Heart right ventricle (tissue), 16 donors: ENCODE data around the gene BCAS4. TPM values are rescaled to one million over a fixed set of nuclear protein-coding genes. Genes with fewer than 3 reads are reported as not detected.
A peak's percentile ranks its signal among the peaks of the same experiment; 100 is the strongest.

ENCODE experiments used
- ATAC-seq, 8 donors: fragments of 200-7000 bp; cut with Tn5 transposase; one replicate each; pipeline ENCODE4 v1.9.1; 2020; ENCODE audit warnings: mild to moderate bottlenecking in 8 of 8, moderate library complexity in 8 of 8, moderate number of reproducible peaks in 1 of 8
- DNase-seq, 2 donors: peaks; one replicate each; pipeline ENCODE4 v3.0.0-alpha.2; 2020
- H3K27ac ChIP-seq, 10 donors: fragments of 200-600 bp; sonication (generic) in 2 of 10; one replicate each; pipeline versions ENCODE4 v1.5.0 to v1.8.0; 2020 to 2022; ENCODE audit warnings: mild to moderate bottlenecking in 3 of 10
- H3K27me3 ChIP-seq, 7 donors: fragments of 200-600 bp; one replicate each; pipeline ENCODE4 v1.8.0; 2021 to 2022; ENCODE audit warnings: mild to moderate bottlenecking in 2 of 7
- H3K36me3 ChIP-seq, 9 donors: fragments of 200-600 bp; sonication (generic) in 1 of 9; one replicate each; pipeline versions ENCODE4 v1.5.0 to v1.8.0; 2020 to 2022; ENCODE audit warnings: mild to moderate bottlenecking in 2 of 9
- H3K4me1 ChIP-seq, 9 donors: fragments of 200-600 bp; sonication (generic) in 1 of 9; one replicate each; pipeline versions ENCODE4 v1.5.0 to v1.8.0; 2020 to 2022; ENCODE audit warnings: mild to moderate bottlenecking in 4 of 9
- H3K4me3 ChIP-seq, 10 donors: fragments of 200-600 bp; sonication (generic) in 2 of 10; one replicate each; pipeline versions ENCODE4 v1.5.0 to v1.8.0; 2020 to 2022; ENCODE audit warnings: mild to moderate bottlenecking in 7 of 10, moderate library complexity in 2 of 10
- H3K9me3 ChIP-seq, 11 donors: fragments of 200-600 bp in 10 of 11; sonication (generic) in 2 of 11; one replicate each; pipeline versions ENCODE4 v1.5.0 to v1.8.0; 2013 to 2022; ENCODE audit warnings: mild to moderate bottlenecking in 2 of 11, control low read depth in 1 of 11, moderate library complexity in 1 of 11
- WGBS, 2 donors: extraction: QIAGEN DNeasy Blood & Tissue Kit; methylation state at CpG; one replicate each; pipeline ENCODE4 v1.1.7; 2013; ENCODE audit warnings: inconsistent platforms in 1 of 2; 5-methylcytosine and 5-hydroxymethylcytosine counted together
- intact Hi-C, 10 donors: fragments of 100-400 bp; cut with DNase I; formaldehyde crosslinking; loops; one replicate each; pipeline versions ENCODE4 v1.11.1 to v1.14.2; 2022
- polyA plus RNA-seq, 2 donors: library from polyadenylated mRNA; stranded (reverse); fragments of 200-250 nt; gene quantifications; one replicate each; pipeline ENCODE4 v1.2.3, GENCODE V29; 2013
- total RNA-seq, 10 donors: library from RNA; stranded (reverse); fragmentation: NEBNext Ultra II Directional in 3 of 10; extraction: Animal tissue kit (Norgen Biotek cat#: 25700) in 3 of 10; gene quantifications; one replicate each; pipeline versions ENCODE4 v1.2.1 to v1.2.4, GENCODE V29; 2021 to 2023
- TF ChIP-seq, protein P1 (sequence below), 9 donors: fragments of 200-600 bp; sonication (generic) in 2 of 9; IDR thresholded peaks; one replicate each; pipeline versions ENCODE4 v1.5.0 to v1.8.0; 2021 to 2022; ENCODE audit warnings: antibody characterized with exemption in 9 of 9, mild to moderate bottlenecking in 5 of 9, moderate library complexity in 1 of 9
- donor health status: Arrhythmogenic right ventricular cardiomyopathy.
- donor health status: ischemic (EF 13 %, LVEDD 7.1; RV severe dilation, severe dysfunction).
- donor health status: healthy with polysubstance abuse.
- donor health status: DM: no; HTN: yes; CAD: no.
- donor health status: DM: no; HTN: no; CAD: no.
- donor health status: ischemic (EF 25% LVEDD 6.9; RV normal size, moderate dysfunction).
- donor health status: ischemic (EF 25% LVEDD 5.7; RV mildly dilated, moderate dysfunction).
- donor health status: healthy.
- donor health status: DM: yes; HTN: yes; CAD: no.
- donor health status: Ischemic cardiomyopathy.
- donor health status: ischemic (EF 35%, LVEDD 5.7; RV mildly dilated, moderate dysfunction).
- donor health status: nonischemic (EF 11% LVEDD 7.7; RV severe dilation, severe dysfunction).
- donor health status: DM: yes; HTN: yes; CAD: no.
- donor health status: PGD.
- donor health status: ischemic (EF 29% LVEDD 5.4; RV normal size, mild dysfunction).
- donor health status: nonischemic (EF 23%, LVEDD 6.1; RV moderate dilation, normal function).

The BCAS4 gene
- total and polyA plus RNA-seq, 12 donors = 0.54 to 3.6 (median 2.2) TPM

DNA sequence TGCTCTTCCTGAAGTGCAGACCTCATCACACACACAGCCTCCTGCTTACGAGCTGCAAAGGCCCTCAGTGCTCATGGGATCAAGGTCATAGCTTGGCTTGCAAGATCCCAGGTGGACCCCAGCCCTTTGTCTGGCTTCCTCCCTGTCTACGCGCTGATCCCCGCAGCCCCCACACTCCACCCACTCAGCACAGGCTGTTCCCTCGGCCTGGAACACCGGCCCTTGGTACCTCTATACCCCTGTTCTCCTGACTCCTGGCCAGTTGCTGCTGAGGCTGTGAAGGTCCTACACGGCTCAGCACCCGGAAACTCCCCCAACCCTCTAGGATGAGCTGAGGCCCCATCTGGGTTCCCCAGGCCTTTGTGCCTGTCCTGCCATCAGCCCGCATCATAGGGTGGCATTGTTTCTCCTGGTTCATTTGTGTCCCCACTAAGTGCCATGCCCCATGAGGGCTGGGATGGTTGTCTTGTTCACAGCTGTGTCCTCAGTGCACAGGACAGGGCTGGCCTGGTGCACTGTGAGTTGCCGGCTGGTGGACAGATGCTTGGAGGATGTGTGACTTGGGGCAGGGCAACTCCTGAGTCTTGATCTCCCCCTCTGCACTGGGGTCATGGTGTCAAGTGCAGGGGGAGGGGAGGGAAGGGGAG is 79.4 kb downstream of the BCAS4 start:
- H3K27me3 ChIP-seq = no peaks in the 10 kb centered on the region
- H3K9me3 ChIP-seq = no peaks in the 10 kb centered on the region
- TF ChIP-seq, protein P1, sequence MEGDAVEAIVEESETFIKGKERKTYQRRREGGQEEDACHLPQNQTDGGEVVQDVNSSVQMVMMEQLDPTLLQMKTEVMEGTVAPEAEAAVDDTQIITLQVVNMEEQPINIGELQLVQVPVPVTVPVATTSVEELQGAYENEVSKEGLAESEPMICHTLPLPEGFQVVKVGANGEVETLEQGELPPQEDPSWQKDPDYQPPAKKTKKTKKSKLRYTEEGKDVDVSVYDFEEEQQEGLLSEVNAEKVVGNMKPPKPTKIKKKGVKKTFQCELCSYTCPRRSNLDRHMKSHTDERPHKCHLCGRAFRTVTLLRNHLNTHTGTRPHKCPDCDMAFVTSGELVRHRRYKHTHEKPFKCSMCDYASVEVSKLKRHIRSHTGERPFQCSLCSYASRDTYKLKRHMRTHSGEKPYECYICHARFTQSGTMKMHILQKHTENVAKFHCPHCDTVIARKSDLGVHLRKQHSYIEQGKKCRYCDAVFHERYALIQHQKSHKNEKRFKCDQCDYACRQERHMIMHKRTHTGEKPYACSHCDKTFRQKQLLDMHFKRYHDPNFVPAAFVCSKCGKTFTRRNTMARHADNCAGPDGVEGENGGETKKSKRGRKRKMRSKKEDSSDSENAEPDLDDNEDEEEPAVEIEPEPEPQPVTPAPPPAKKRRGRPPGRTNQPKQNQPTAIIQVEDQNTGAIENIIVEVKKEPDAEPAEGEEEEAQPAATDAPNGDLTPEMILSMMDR (IDR thresholded peaks at IDR 0.05) = no peak
- no peak overlapping the region for H3K27ac ChIP-seq
- no peaks in the 10 kb centered on the region for H3K36me3 ChIP-seq
- 91 to 95% methylated on average over 10 of the region's 10 CpGs for WGBS, 2 donors
- H3K4me1 ChIP-seq = no peaks in the 10 kb centered on the region
- DNase-seq = no peak
- no peak overlapping the region for H3K4me3 ChIP-seq
- peak in 1 of 8 donors; percentile 9 for ATAC-seq
- intact Hi-C loops = no loop called here

DNA sequence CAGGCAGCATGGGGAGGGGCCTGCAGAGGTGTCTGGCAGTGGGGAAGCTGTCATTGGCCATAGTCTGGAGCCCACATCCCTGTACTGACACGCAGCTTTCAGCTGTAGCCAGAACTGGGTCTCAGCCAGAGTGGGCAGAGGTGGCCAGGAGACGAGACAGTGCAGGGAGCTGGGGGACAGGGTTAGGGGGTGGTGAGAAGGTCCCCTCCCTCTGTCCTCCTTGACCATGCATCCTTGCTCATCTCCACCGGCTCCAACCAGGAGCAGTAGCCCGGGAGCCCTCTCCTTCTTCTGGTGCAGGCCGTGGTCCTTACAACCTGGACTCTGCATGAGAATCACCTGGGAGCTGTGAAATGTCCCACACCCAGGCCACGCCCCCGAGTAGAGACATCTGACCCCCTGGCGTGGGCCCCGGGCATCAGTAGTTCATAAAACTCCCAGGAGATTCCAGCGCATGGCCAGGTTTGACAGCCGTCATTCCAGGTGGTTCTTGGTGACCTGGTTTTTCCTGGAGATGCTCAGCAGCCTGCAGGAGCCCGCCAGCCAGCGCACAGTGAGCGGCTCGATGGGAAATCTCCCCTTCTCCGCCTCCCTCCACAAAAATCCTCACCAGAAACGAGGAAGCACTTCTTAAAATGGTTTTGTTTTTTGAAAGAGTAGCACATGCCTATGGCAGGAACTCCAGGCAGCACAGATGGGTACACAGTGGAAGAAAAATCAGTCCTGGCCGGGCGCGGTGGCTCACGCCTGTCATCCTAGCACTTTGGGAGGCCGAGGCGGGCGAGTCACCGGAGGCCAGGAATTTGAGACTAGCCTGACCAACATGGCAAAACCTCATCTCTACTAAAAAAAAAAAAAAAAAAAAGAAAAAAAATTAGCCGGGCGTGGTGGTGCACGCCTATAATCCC is 80.2 kb downstream of the BCAS4 start:
- H3K27ac ChIP-seq = no peak overlapping the region
- ATAC-seq (peak in 2 of 8 donors; percentile 8 to 16), DNase-seq (no peak)
- no peaks in the 10 kb centered on the region for H3K9me3 ChIP-seq
- intact Hi-C loops = no loop called here
- H3K4me1 ChIP-seq = no peaks in the 10 kb centered on the region
- no peaks in the 10 kb centered on the region for H3K36me3 ChIP-seq
- H3K27me3 ChIP-seq = no peaks in the 10 kb centered on the region
- 88 to 93% methylated on average over 28 of the region's 28 CpGs for WGBS, 2 donors
- no peak overlapping the region for H3K4me3 ChIP-seq
- TF ChIP-seq, protein P1 (IDR thresholded peaks at IDR 0.05) = no peak

DNA sequence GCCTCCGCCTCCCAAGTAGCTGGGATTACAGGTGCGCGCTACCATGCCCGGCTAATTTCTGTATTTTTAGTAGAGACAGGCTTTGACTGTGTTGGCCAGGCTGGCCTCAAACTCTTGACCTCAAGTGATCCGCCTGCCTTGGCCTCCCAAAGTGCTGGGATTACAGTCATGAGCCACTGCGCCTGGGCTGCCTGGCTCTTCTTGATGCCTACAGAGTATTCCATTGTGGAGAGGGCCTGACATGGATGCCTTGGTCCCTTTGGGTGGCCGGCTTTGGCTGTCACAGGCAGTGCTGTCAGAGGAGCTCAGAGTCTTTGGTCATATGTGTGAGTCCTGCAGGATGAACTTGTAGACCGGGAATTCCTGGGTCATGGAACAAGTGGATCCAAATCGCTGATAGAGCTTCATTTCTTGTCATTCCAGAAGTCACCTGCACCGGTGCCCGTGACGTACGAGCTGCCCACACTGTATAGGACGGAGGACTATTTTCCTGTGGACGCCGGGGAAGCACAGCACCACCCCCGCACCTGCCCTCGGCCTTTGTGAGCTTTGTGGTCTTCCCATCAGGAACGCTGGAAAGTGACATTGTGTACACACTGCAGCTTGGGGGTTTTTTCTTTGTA is 81.3 kb downstream of the BCAS4 start:
- Histone ChIP-seq H3K36me3 (no peaks in the 10 kb centered on the region), H3K4me3 (no peak overlapping the region), H3K27me3 (no peaks in the 10 kb centered on the region), H3K27ac (no peak overlapping the region), H3K9me3 (no peaks in the 10 kb centered on the region), H3K4me1 (no peaks in the 10 kb centered on the region)
- WGBS, 2 donors = 96 to 97% methylated on average over 19 of the region's 19 CpGs
- no peak for DNase-seq
- intact Hi-C loops = no loop called here
- no peak for ATAC-seq
- TF ChIP-seq, protein P1 (IDR thresholded peaks at IDR 0.05) = no peak

DNA sequence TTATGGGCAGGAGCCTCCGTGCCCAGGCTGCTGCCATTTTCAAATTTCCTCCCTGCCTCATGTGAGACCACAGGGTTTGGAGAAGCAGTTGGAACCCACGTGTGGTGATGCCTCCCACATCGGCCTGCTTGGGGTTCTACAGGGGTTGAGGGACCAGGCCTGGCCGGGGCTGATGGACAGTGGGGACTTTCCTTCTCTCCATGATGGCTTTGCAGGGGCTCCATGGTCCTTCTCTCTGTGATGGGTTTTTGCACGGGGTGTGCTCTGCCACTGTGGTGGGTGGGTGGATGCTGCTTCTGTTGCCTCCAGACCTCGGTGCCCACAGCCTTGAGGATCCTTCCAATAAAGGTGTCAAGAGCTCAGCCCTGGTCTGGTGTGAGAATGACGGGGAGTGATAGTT is 82.0 kb downstream of the BCAS4 start:
- Histone ChIP-seq H3K27ac (no peak overlapping the region), H3K27me3 (no peaks in the 10 kb centered on the region), H3K9me3 (no peaks in the 10 kb centered on the region), H3K4me1 (no peaks in the 10 kb centered on the region), H3K4me3 (no peak overlapping the region), H3K36me3 (no peaks in the 10 kb centered on the region)
- ATAC-seq = no peak
- intact Hi-C loops = no loop called here
- TF ChIP-seq, protein P1 (IDR thresholded peaks at IDR 0.05) = no peak
- WGBS, 2 donors = 91 to 93% methylated on average over 7 of the region's 7 CpGs
- no peak for DNase-seq
